RWPE2 (cell line): ENCODE results near the gene TLE4.
"Not testable (repeated sequence)": the region's sequence is repeated elsewhere in the genome, so short reads cannot be mapped to it uniquely, and the experiment has no call there.

Source experiments
- ATAC-seq: fragments of 200-7000 bp; cut with Tn5 transposase; 3 replicates; pipeline ENCODE4 v1.9.1; 2021; ENCODE audit warnings: low read depth
- DNase-seq: peaks from one replicate; pipeline ENCODE4 v3.0.0-alpha.2; 2020; ENCODE audit warnings: low spot score
- H3K27ac ChIP-seq: fragments of 450-650 bp; 2 replicates; pipeline ENCODE4 v1.5.1; 2017; ENCODE audit warnings: mild to moderate bottlenecking; ENCODE audit not compliant: poor library complexity, severe bottlenecking
- H3K27me3 ChIP-seq: fragments of 250-450 bp; sonication (Bioruptor Pico); 2 replicates; pipeline ENCODE4 v1.5.1; 2021; ENCODE audit warnings: mild to moderate bottlenecking, moderate library complexity; ENCODE audit not compliant: insufficient read depth, poor library complexity, severe bottlenecking
- H3K36me3 ChIP-seq: fragments of 250-450 bp; sonication (Bioruptor Pico); 2 replicates; pipeline ENCODE4 v1.5.1; 2020; ENCODE audit warnings: low read depth, mild to moderate bottlenecking, moderate library complexity
- H3K4me1 ChIP-seq: fragments of 250-450 bp; sonication (Bioruptor Pico); 2 replicates; pipeline ENCODE4 v1.5.1; 2021; ENCODE audit warnings: mild to moderate bottlenecking, moderate library complexity; ENCODE audit not compliant: insufficient read depth, poor library complexity, severe bottlenecking
- H3K4me3 ChIP-seq: fragments of 250-450 bp; sonication (Bioruptor Pico); 2 replicates; pipeline ENCODE4 v1.5.1; 2021; ENCODE audit warnings: mild to moderate bottlenecking, moderate library complexity; ENCODE audit not compliant: severe bottlenecking
- H3K9me3 ChIP-seq: fragments of 250-450 bp; sonication (Bioruptor Pico); 2 replicates; pipeline ENCODE4 v1.5.1; 2021; ENCODE audit warnings: mild to moderate bottlenecking, moderate library complexity; ENCODE audit not compliant: severe bottlenecking
- TF ChIP-seq, protein P1 (sequence below): fragments of 450-650 bp; IDR thresholded peaks from one replicate; pipeline ENCODE4 v1.5.1; 2017; ENCODE audit warnings: mild to moderate bottlenecking, moderate library complexity; ENCODE audit not compliant: poor library complexity, severe bottlenecking

Gene TLE4

DNA sequence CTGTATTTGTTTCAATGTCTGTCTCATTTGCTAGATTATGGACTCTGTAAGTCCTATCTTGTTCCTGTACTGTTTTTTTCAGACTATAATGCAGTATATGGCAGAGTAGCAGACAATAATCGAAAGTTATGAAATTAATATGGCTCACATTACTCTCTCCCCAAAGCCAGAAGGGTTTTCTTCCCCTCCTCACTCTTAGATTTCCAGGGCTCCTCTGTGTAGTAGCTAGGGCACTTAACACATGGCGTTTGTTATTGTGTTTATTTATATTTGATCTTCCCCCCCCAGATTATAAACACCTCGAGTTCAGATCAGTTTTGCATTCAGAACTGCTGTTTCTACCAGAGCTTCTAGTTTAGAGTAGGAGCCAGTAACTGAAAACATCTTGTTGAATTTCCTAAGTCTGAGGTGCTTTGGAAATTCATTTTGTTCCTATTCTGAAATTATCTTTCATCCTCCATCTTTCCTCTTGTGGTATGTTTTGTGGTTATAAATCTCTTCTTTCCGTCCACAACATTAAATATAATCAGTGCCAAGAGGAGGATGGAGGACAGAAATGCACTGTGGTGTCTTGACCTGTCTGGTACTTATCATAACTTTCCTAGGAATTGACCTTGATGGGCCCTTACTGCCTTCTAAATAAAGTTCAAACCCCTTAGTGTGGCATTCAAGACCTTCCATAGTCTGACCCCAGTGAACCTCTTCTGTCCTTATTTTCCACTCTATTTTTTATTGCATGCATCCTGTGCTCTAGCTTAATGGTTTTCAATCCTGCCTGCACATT lies 27.0 kb downstream of the TLE4 start:
- Histone ChIP-seq H3K4me3 (no peak overlapping the region), H3K27me3 (no peaks in the 10 kb centered on the region), H3K36me3 (no peaks in the 10 kb centered on the region), H3K9me3 (no peaks in the 10 kb centered on the region), H3K27ac (no peak overlapping the region), H3K4me1 (no peaks in the 10 kb centered on the region)
- DNase-seq: no peak
- no peak for ATAC-seq
- TF ChIP-seq, protein P1, sequence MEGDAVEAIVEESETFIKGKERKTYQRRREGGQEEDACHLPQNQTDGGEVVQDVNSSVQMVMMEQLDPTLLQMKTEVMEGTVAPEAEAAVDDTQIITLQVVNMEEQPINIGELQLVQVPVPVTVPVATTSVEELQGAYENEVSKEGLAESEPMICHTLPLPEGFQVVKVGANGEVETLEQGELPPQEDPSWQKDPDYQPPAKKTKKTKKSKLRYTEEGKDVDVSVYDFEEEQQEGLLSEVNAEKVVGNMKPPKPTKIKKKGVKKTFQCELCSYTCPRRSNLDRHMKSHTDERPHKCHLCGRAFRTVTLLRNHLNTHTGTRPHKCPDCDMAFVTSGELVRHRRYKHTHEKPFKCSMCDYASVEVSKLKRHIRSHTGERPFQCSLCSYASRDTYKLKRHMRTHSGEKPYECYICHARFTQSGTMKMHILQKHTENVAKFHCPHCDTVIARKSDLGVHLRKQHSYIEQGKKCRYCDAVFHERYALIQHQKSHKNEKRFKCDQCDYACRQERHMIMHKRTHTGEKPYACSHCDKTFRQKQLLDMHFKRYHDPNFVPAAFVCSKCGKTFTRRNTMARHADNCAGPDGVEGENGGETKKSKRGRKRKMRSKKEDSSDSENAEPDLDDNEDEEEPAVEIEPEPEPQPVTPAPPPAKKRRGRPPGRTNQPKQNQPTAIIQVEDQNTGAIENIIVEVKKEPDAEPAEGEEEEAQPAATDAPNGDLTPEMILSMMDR: no peak

DNA sequence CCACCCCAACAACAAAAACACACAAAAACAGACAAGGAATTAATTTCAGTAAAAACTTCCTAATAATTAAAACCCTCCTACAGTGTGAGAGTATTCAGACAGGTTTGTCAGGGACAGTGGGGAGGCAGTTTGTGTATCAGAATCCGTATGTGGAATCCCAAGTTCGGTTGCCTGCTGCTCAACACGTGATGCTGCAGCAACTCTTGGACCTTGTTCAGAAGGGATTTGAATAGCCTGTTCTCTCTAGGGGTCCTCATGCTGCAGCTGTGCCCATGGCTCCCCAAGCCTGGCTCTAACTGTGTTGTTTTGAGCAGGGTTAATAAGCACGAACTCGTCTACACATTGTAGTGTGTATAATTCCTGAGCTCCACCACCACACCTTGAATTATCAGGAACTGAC lies 28.7 kb downstream of the TLE4 start:
- no peaks in the 10 kb centered on the region for H3K27me3 ChIP-seq
- no peaks in the 10 kb centered on the region for H3K36me3 ChIP-seq
- no peak overlapping the region for H3K27ac ChIP-seq
- no peaks in the 10 kb centered on the region for H3K9me3 ChIP-seq
- TF ChIP-seq, protein P1: no peak
- no peak overlapping the region for H3K4me3 ChIP-seq
- ATAC-seq: no peak
- DNase-seq: no peak
- no peaks in the 10 kb centered on the region for H3K4me1 ChIP-seq

DNA sequence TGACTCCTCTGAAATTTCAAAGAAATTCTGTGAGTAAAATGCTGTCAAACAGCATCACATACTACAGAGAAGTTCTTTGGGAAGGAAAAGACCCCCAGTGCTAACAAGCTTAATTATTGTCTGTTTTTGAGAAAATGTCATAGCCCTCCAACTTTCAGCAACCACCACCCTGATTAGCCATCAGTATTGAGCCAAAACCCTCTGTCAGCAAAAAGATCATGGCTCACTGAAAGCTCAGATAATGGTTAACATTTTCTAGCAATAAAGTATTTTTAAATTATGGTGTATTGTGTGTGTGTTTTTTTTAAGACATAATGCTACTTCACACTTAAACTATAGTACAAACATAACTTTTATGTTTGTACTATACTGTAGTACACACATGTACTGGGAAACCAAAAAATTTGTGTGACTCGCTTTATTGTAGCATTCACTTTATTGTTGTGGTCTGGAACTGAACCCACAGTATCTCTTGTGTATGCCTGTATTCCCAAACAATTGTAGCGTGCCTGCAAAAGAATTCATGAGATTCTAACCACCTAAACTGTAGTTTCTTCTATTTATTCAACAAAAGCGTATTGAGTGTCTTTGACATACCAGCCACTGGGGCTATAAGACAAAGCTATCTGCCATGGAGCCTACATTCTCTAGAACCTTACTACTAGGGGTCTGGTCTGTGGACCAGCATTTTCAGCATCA lies 31.6 kb downstream of the TLE4 start:
- TF ChIP-seq, protein P1: no peak
- H3K27me3 ChIP-seq: no peaks in the 10 kb centered on the region
- no peak overlapping the region for H3K4me3 ChIP-seq
- ATAC-seq (no peak), DNase-seq (no peak)
- H3K9me3 ChIP-seq: no peaks in the 10 kb centered on the region
- H3K27ac ChIP-seq: no peak overlapping the region
- no peaks in the 10 kb centered on the region for H3K4me1 ChIP-seq
- H3K36me3 ChIP-seq: no peaks in the 10 kb centered on the region

DNA sequence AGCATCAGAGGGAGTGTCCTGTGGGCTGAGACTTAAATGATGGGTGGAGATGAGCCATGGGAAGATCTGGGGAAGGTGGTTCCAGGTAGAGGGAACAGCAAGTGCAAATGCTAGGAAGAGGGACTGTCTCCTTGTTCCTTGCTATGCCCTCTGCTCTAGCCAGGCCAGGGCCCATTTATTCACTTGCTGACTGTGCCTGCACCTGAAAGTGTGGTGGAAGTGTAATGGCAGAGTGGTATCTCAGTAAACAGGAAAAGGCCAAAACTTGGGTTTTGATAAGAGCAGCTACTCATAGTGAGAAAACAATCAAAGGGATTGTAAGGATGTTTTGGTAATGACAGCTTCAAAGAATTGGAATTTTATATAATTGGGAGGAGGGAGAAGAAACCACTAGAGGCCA lies 32.4 kb downstream of the TLE4 start:
- TF ChIP-seq, protein P1: no peak
- H3K4me3 ChIP-seq: no peak overlapping the region
- H3K27me3 ChIP-seq: no peaks in the 10 kb centered on the region
- DNase-seq: no peak
- H3K27ac ChIP-seq: no peak overlapping the region
- no peaks in the 10 kb centered on the region for H3K4me1 ChIP-seq
- no peak for ATAC-seq
- H3K36me3 ChIP-seq: no peaks in the 10 kb centered on the region
- no peaks in the 10 kb centered on the region for H3K9me3 ChIP-seq

DNA sequence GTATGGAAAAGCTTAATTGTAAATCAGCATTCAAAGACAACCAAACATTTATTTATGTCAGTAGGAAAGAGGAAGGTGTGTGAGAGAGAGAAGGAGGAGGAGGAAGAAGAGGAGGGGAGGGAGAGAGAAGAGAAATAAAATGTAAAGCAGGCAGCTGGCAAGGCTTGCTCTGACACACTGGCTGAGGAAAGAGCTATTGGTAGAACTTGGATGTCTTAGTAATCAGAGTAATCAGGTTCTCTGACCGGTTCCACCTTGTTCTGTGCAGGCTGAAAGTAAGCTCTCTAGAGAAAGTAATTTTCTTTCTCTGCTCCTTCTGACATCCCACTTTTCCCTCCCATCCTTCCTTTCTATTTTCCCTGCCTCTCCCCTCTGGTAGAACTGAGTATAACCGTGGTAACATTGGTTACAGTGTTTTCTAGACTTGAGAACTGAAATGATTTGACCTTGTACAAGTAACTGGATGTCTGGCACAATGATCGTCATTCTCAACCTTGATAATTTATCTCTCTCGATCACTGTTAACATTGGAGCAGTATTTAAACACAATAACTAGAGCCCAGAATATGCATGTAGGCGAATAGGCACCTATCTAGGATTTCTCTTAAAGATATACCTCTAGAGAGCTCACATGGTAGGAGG lies 33.3 kb downstream of the TLE4 start:
- Histone ChIP-seq H3K27ac (no peak overlapping the region), H3K4me3 (no peak overlapping the region), H3K27me3 (no peaks in the 10 kb centered on the region), H3K4me1 (no peaks in the 10 kb centered on the region), H3K9me3 (no peaks in the 10 kb centered on the region), H3K36me3 (no peaks in the 10 kb centered on the region)
- no peak for DNase-seq
- TF ChIP-seq, protein P1: no peak
- ATAC-seq: no peak

DNA sequence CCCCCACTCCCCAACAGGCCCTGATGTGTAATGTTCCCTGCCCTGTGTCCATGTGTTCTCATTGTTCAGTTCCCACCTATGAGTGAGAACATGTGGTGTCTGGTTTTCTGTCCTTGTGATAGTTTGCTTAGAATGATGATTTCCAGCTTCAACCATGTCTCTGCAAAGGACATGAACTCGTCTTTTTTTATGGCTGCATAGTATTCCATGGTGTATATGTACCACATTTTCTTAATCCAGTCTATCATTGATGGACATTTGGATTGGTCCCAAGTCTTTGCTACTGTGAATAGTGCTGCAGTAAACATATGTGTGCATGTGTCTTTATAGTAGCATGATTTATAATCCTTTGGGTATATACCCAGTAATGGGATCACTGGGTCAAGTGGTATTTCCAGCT lies 34.8 kb downstream of the TLE4 start:
- not testable (repeated sequence) for H3K27me3 ChIP-seq, H3K9me3 ChIP-seq, ATAC-seq, H3K36me3 ChIP-seq, DNase-seq, H3K4me1 ChIP-seq, H3K4me3 ChIP-seq, H3K27ac ChIP-seq
